ENCODE measurements around the gene UBE2L3. TPM values are rescaled to one million over a fixed set of nuclear protein-coding genes. Genes with fewer than 3 reads are reported as not detected.
A peak's percentile ranks its signal among the peaks of the same experiment; 100 is the strongest.
"Not testable (repeated sequence)": the region's sequence is repeated elsewhere in the genome, so short reads cannot be mapped to it uniquely, and the experiment has no call there.

UBE2L3 gene
- total RNA-seq, 1 experiment from 2014 or later = 91.2 TPM

DNA sequence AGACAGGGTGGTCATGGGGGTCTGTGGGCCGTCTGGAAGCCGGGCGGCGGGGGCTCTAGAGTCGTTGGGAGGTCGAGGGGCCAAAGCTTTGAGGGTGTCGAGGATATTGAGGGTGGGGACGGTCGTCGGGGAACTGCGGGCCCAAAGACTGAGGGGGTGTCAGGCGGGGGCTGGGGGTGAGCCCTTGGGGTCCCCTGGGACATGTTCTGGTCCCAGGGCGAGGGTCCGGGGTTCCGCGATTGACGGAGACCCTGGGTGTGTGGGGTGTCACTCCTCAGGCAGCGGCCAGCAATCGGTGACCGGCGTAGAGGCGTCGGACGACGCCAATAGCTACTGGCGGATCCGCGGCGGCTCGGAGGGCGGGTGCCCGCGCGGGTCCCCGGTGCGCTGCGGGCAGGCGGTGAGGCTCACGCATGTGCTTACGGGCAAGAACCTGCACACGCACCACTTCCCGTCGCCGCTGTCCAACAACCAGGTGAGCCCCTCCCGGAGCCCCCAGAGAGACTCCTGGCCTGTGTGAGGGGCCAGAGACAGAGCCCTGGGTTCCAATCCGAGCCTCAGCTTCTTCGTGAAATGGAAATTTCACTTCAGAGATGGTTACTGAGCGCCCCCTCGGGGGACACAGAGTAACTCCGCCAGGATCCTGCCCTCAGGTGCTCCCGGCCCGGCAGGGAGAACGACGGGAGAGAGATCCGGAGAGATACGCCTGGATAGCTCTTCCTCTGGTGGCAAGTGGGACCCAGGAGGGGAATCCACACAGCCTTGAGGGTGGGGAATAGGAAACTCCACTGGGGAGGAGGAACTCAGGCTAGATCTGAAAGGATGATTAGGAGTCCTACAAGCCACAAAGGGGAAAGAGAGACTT lies 75.3 kb downstream of the UBE2L3 start:
- peak; percentile 50 for DNase-seq (ENCODE audit: low read depth)

DNA sequence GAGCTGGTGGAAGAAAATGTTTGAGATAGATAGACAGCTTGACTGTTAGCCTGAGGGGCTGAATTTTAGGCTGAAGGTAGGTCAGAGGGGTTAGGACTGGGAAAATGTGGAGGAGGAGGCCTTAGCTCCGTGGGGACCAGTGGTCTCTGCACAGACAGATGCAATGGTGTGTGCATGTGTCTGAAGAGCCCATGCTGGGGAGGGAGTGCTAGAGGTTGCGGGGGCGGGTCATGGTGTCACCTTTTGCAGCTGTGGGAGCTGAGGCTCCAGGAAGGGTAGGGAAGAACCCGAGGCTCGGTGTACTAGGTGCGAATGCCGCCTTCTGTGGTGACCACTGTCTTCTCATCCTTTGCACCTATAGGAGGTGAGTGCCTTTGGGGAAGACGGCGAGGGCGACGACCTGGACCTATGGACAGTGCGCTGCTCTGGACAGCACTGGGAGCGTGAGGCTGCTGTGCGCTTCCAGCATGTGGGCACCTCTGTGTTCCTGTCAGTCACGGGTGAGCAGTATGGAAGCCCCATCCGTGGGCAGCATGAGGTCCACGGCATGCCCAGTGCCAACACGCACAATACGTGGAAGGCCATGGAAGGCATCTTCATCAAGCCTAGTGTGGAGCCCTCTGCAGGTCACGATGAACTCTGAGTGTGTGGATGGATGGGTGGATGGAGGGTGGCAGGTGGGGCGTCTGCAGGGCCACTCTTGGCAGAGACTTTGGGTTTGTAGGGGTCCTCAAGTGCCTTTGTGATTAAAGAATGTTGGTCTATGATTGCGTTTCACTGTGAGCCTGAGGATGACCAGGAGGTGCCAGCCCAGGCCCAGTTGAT lies 76.2 kb downstream of the UBE2L3 start:
- DNase-seq (ENCODE audit: low read depth) = no peak

DNA sequence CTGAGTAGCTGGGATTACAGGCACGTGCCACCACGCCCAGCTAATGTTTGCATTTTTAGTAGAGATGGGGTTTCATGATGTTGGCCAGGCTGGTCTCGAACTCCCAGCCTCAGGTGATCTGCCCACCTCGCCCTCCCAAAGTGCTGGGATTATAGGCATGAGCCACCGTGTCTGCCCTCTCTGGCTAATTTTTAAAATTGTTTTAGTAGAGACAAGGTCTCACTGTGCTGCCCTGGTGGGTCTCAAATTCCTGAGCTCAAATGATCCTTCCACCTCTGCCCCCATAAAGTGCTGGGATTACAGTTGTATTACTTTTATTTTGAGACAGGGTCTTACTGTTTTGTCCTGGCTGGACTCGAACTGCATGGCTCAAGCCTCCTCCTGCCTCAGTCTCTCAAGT lies 78.0 kb downstream of the UBE2L3 start:
- DNase-seq (ENCODE audit: low read depth) = not testable (repeated sequence)

DNA sequence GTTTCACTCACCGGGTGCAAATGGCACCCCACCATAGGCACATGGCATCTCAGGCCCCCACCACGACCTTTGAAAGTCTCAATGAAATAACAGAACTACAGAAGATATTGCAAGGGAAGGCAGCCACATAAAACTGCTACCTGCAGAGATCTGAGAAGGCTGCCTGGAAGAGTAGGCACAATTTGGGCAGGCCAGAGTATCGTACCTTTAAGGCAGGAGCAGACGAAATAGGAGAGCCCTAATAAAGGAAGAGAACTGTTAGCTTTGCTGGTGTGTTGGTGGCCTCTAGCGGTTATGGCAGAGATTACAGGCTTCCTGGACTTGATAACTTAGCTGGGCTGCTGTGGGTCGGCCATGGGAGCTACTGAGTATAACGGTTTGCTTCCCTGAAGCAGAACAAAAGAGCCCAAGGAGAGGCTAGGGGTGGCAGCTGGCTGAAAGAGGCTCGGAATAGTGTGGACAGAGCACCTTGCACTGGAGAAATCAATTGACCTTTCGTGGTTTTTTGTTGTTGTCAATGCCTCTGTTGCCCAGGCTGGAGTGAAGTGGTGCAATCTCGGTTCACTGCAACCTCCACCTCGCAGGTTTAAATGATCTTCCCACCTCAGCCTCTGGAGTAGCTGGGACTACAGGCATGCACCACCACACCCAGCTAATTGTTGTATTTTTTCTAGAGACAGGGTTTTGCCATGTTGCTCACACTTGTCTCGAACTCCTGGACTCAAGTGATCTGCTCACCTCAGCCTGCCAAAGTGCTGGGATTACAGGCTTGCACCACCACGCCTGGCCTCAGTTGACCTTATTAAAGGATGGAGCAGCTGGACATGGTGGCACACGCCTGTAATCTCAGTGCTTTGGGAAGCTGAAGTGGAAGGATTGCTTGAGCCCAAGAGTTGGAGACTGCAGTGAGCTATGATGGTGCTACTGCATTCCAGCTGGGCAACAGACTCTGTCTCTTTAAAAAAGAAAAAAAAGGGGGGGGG lies 79.4 kb downstream of the UBE2L3 start:
- peak; percentile 71 for DNase-seq (ENCODE audit: low read depth)

DNA sequence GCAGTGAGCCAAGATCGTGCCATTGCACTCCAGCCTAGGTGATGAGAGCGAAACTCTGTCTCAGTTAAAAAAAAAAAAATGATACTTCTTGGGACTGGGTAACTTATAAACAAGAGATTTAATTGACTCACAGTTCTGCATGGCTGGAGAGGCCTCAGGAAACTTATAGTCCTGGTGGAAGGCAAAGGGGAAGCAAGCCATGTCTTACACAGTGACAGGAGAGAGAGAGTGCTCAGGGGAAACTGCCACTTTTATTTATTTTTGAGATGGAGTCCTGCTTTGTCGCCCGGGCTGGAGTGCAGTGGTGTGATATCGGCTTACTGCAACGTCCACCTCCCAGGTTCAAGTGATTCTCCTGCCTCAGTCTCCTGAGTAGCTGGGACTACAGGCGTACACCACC lies 82.8 kb downstream of the UBE2L3 start:
- no peak for DNase-seq (ENCODE audit: low read depth)

DNA sequence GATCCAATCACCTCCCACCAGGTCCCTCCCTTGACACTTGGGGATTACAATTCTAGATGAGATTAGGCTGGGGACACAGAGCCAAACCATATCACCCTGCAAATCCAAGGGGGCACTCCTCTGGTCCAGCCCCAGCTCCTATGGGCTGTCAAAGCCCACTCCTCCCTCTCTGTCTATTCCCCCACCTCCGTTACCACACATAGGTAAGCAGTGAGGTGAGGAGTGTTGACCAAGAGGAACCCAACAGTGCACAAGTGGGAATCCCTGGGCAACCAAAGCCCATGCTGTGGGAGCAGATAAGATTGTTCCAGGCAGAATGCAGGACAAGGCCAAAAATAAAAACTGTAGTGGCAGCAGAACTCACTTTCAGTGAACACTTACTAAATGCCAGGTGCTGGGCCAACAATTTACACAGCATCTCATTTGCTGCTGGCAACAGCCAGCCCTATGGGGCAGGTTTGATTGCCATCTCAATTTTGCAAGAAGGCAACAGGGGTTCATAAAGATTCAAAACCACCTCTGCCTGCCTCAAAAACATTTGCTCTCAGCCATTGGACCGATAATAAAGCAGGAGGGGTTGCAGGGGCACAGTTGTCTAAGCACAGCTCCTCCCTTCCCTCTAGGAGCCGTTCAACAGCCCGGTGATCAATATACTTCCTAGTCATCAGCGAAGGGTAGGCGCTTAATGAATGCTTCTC lies 83.5 kb downstream of the UBE2L3 start:
- no peak for DNase-seq (ENCODE audit: low read depth)

DNA sequence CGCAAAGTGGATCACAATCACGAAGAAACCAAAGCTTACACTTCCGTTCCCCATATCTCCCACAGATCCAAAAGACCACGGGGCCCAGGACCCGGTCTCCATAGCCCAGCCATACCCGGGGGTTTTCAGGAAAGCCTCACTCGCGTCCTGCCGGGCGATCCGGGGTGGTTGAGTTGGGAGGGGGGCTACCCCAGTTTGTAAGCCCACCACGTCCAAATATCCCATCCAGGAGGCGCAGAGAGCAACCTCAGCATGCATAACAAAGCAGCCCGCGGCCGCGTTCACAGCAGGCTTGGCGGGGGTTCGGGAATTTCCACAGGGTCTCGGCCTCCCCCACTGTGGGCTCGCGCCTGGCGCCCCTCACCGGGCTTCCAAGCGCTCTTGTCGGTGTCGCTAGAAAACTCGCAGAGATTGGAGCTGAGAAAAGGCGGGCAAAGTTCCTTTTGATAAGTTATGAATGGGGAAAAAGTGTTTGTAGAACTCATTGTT lies 84.1 kb downstream of the UBE2L3 start:
- no peak for DNase-seq (ENCODE audit: low read depth)

DNA sequence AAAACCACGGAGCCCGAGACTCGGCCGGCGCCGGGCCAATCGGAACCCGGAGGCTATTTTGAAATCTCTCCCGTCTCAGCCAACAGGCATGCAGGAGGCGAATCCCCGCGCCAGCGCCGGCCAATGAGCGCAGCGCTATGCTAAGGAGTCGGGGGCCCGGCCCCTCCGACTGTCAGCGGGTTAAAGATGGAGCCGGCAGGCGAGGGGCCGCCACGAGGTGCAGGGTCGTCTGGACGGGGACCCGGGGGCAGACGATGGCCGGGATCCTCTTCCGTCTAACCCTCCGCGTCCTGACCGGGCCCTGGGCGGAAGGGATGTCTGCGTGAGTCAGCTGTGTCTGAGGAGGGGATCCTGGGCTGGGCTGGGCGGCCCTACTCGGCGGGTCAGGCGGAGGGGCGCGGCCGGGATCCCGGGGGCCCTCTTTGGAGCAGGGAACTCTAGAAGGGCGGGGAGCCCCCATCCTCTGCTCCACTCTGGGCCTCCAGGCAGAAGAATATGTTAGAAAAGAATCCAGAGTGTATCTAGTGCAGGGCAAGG lies 84.6 kb downstream of the UBE2L3 start:
- peak; percentile 86 for DNase-seq (ENCODE audit: low read depth)

DNA sequence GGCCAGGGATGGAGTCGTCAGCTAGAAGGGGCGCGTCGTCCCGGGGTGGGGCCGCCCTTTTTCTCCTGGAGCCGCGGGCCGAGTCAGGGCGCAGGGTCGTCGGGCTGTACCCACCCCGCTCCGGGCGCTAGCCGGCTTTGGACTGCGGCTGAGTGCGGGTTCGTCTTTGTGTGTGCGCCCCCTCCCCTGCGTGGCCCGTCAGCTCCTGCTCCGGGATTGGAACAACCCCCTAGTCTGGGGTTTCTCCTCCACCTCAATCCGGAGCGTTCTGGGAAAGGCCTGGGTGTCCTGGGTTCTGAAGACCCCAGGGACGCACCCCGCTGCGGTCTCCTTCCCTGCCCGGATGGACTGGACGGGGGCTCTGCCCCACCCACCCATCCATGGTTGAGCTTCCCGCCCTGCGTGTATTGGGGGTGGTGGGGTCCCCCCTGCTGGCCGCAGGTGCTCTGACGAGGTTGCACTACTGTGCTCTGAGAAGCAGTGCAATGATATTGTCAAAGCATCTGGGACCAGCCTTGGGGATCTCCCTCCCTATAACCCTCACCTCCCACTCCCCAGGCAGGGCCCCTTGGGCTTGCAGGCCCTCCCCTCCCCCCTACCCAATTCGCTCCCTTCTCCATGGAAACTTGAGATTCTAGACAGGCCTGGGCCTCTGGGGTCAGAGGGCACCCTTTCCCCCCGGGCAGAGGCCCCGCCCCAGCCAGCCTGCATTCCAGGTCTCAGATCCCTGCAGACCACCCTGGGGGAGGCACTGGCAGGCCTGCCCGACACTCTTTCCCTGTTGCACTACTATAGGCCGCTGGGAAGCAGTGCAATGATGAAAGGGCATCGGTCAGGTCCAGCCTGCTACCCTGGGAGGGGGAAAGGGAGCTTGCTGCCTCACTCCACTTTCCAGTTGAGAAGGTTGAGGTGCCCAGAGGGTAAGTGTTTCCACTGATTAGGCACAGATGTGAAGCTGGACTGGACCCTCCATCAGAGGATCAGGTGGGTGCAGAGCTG lies 85.3 kb downstream of the UBE2L3 start:
- no peak for DNase-seq (ENCODE audit: low read depth)

DNA sequence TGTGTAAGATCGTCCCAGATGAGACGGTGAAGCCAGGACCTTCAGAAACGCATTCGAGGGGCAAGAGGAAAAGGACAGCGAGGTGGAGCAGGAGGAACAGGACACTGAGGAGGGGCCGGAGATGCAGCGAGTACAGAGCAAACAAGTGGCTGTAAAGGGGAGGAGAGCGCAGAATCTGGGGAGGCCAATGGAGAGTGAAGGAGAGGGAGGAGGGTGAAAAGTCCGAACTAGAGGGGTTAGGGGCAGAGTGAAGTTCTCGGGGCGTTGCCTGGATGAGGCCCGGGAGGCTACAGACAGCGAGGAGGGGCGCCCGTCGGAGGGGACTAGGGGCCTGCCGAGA lies 89.5 kb downstream of the UBE2L3 start:
- no peak for DNase-seq (ENCODE audit: low read depth)

DNA sequence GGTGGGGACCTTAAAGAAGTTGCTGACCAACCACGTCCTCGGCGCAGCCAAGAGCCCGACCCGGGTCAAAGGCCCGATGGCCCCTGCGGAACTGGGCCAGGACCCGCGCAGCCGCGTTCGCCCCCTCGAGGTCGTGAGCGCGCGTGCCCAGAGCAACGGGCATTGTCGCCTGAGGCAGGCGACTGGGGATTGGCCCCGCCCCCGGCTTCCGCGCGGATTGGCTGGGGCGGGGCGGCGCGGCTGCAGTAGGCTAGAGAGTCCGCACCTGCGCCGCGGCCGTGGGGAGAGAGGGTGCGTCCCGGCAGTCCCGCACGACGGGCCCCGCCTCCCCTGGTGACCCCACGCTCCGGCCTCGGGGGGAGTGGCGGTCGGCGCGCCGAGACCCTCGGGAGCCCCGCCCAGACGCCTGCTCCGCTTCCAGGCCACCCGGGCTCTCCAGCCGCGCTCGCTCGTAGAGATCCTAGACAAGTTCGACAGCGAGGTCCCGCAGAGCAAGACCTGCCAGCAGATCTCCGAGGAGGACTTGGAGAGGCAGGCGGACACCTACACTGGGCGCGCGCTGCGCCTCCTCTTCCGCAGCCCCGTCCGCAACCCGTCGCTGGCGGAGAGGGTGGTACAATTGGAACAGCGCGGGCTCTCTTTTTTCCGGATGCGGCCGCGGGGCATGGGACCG lies 90.0 kb downstream of the UBE2L3 start:
- DNase-seq (ENCODE audit: low read depth) = peak; percentile 68

DNA sequence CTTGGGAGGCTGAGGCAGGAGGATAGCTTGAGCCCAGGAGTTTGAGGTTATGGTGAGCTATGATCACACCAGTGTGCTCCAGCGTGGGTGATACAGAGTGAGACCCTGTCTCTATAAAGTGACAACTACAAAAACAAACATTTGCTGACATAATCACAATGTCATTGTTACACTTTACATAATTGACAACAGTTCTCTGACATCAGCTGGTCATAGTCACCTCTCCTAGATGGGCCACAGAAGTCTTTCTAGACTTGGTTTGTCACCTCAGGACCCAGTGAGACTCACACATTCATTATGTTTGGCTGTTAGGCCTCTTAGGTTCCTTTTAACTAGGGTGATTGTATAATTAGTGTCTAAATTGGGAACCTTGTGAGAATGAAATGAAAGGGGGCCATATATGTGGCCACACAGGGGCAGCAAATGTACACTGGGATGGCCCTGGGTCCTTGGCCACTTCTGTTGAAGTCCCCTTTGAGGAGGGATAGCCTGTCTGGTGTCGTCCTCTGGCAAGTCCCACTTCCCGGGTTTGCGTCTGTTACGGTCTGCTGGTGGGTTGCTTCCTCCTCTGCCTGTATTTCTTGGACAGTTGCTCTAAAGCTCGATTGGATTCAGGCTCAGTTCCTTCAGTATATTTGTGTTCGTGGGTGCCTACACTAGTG lies 92.5 kb downstream of the UBE2L3 start:
- no peak for DNase-seq (ENCODE audit: low read depth)

DNA sequence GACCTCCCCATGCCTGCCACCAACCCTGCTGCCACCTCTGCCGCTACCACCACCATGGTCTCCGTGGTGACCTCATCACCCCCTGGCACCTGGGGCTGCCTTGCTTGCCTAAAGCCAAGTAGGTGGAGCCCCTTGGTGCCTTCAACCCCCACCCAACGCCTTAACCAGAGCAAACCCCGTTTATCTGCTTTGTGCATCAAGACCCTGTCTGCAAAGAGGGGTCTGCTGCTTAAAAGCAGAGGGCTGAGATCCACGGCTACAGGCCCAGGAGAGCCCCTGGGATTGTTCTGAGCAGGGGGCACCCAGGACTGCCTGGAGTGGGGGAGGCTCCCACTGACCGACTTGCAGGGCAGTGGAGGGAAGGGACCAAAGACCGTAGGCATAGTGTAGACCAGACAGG lies 93.4 kb downstream of the UBE2L3 start:
- no peak for DNase-seq (ENCODE audit: low read depth)

DNA sequence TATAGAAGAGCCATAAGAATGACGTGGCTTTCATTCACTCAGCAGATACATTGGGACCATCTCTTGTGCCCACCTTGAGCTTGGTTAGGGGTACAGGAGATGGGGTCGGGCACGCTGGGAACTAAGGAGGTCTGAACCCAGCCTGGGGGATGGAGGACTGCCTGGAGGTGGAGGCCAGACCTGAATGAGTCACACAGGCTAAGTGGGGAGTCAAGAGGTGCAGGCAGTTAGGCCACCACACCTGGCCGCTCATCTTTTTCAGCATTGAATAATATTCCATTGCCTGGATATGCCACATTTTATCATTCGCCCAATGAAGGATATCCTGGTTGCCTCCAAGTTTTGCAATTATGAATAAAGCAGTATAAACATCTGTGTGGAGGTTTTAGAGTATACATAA lies 94.5 kb downstream of the UBE2L3 start:
- DNase-seq (ENCODE audit: low read depth) = no peak

DNA sequence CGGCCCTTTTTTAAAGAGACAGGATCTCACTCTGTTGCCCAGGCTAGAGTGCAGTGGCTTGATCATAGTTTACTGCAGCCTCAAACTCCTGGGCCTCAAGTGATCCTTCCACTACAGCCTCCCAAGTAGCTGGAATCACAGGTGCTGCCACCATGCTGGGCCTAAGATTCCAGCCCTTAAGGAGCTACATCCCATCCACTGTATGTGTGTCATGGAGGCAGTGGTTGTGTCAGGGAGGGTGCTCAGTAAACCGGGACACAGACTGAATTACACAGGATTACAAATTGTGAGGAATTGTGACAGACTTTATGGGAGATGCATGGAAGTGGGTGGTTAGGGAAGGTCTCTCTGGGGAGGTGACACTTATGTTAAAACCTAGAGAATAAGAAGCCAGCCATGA lies 96.2 kb downstream of the UBE2L3 start:
- DNase-seq (ENCODE audit: low read depth) = no peak

DNA sequence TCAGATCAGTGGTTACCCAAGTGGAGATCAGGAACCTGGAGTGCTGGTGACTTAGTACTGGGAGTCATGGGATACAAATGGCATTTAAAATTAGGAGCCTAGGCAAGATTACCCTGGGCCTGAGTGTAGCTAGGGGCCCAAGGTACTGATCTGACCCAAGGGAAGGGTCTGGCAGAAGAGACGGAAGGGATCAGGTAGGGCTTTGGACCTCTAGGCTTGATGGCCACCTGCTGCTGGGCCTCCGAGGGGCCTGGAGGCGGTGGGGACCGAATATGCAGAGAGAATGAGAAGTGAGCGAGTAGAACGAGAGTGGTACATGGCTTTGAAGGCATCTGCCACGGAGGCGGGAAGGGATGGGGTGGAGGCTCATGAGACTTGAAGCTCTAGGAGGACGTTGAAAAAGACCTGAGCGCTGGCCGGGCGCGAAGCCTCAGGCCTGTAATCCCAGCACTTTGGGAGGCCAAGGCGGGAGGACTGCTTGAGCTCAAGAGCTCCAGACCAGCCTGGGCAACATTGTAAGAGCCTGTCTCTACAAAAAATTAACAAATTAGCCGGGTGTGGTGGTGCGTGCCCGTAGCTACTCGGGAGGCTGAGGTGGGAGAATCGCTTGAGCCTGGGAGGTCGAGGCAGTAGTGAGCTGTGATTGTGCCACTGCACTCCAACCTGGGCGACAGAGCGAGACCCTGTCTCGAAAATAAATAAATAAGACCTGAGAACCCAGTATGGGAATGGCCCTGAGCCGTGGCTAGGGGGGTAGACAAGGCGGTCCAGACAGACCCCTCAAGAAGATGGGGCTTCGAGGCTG lies 97.7 kb downstream of the UBE2L3 start:
- DNase-seq (ENCODE audit: low read depth) = no peak

DNA sequence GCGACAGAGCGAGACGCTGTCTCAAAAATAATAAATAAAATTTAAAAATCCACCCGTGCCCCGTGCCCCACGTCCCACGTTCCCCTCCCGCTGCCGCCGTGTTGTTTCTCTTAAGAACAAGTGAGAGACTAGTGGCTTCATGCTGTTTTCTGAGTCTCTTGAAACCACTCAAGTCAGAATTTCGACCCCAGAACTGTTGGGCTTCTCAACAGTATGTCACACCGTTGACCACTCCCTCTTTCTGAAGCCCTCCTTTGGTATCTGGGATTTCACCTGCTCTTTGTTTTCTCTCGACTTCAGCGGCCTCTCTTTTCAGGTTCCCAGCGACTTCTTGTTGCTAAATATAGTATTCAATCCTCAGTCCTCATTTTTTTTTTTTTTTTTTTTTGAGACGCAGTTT lies 99.3 kb downstream of the UBE2L3 start:
- no peak for DNase-seq (ENCODE audit: low read depth)

DNA sequence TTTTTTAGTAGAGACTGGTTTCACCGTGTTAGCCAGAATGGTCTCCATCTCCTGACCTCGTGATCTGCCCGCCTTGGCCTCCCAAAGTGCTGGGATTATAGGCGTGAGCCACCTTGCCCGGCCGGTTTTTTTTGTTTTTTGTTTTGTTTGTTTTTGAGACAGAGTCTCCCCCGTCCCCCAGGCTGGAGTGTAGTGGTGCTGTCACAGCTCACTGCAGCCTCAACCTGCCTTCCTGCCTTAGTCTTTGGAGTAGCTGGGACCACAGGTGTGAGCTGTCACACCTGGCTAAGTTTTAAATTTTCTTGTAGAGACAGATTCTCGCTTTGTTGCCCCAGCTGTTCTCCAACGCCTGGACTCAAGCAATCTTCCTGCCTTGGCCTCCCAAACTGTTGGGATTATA lies 101.5 kb downstream of the UBE2L3 start:
- DNase-seq (ENCODE audit: low read depth) = no peak
